T1000 (cell line): Measurements from ENCODE around the gene MGRN1.

Experiments
- DNase-seq: peaks from one replicate; lab custom pipeline; 2025; ENCODE audit warnings: mixed read lengths; lab: John Stamatoyannopoulos, UW

Gene MGRN1

DNA sequence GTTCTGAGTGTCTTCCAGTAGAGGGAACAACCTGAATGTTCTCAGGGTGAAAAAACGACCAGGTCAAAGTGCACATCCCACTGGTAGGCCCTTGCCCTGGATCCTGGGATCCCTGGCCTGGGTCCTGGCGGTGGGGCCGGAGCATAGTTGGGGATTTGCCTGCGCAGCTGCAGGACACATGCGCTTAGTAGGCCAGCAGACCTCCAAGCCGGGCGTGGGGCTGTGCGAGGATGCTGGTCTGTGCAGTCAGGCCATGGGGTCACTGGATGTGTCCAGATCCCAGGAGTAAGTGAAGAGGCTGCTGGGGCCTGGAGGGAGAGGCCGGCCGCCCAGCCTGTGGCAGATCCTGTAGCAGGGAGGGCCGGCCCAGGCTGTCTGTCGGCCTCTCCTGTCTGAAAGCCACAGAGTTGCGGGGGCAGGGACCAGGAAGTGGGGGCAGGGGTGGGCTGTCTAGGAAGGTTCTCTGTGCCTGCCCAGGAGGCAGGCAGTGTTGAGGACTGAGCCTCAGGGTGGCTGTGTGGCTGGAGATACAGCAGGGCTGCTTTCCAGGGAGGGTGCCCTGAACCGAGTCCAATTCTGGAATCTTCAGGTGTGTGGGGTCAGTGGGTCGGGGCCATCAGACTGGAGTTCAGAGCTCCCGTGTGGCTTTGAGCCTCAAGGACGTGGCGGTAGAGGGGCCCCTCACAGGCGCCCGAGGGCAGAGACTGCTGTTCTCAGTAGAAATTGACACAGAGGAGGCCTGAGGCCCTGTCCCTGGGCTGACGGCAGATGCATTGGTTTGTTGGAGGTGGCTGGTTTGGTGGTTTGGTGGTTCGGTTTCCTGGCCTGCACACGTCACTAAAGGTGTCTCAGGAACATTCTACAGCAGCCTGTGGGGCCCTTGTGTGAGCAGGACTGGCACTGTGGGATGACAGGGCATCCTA is 51.5 kb downstream of the MGRN1 start:
- DNase-seq: no peak

DNA sequence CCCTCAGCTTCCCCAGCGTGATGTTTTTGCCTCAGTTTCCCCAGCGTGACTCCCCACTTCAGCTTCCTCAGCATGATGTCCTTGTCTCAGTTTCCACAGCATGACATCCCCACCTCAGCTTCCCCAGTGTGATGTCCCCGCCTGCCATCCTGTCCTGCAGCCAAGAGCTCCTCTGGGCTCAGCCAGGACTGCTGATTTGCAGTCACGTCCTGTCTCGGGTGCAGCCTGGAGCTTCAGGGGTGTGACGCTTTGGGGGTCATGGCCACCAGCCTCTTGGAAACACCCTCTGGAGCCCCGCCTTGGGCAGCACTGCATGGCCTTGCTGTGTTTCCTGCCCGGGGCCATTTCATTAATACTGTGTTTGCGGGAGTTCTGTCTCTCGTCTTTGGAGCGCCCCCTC is 52.2 kb downstream of the MGRN1 start:
- no peak for DNase-seq

DNA sequence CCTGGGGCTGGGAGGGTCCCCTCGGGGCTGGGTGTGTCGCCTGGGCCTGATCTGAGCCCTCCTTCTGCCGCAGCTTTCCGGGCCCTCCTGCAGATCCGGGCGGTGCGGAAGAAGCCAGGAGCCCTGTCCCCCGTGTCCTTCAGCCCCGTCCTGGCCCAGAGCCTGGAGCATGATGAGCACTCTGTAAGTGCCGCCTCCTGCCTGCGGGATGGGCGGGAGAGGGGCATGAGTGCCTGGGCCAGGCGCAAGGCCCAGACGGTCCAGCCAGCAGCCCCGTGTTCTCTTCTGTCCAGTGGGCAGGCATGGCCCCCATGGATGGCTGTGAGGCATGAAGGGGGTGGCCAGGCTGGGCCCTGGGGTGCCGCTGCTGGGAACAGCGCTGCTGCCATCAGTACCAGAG is 52.8 kb downstream of the MGRN1 start:
- DNase-seq: no peak

DNA sequence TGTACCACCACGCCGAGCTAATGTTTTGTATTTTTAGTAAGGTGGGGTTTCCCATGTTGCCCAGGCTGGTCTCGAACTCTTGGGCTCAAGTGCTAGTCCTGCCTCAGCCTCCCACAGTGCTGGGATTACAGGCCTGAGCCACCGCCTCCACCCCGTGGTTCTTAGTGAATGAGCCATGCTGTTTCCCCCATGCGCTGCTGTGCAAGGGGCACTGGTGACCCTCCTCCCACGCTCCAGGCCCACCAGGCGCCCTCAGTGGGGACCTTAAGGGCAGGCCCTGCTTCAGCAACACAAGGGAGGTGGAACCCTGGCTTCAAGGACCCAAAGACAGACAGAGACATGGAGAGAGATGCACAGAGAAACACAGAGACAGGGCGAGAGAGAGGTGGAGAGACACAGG is 53.4 kb downstream of the MGRN1 start:
- no peak for DNase-seq

DNA sequence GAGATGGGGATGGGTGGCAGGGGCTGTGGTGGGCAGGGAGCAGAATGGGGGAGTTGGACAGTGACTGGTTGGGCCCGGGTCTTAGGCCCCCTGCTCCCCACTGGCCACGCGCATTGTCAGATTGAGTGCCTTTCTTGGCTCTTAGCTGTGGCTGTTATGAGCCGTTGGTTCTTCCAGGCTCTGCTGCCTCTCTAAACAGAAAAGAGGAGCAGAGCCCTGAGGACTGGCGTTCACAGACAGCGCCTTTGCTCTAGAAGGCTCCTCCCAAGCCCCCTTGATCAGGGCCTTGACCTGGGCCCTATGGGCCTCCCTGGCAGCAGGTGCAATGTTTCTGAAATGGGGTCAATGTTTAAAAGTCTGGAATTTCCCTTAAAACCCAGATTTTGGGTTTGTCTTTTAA is 54.0 kb downstream of the MGRN1 start:
- DNase-seq: no peak

DNA sequence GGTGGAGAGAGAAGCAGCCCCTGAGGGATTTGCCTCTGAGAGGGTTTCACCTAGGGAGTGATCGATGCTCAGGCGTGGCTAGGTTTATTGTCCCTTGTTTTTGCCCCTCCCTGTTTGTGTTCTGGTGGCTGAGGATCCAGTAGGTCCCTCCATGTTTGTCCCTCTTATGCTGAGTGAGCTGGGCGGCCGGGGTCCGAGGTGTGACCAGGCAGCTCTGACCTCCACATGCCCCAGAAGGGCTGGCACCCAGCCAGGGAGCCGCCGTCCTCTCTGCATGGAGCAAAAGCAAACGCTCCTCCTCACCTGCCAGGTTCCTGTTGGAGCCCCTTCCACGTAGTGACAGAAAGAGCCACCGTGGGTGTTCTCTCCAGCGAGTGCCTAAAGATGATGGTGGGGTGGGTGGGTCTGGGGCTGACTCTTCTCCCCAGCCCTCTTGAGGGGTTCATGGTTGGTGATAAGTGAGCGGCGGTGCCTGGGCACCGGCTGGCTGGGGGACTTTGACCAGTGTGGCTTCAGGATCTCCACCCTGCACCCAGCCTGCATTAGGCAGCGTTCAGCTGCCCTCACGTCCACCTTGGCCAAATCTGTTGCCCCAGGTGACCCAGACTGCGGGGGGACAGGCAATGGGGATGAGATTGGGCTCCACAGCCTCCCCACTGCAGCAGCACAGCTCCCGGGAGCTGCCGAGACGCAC is 54.7 kb downstream of the MGRN1 start:
- DNase-seq: no peak

DNA sequence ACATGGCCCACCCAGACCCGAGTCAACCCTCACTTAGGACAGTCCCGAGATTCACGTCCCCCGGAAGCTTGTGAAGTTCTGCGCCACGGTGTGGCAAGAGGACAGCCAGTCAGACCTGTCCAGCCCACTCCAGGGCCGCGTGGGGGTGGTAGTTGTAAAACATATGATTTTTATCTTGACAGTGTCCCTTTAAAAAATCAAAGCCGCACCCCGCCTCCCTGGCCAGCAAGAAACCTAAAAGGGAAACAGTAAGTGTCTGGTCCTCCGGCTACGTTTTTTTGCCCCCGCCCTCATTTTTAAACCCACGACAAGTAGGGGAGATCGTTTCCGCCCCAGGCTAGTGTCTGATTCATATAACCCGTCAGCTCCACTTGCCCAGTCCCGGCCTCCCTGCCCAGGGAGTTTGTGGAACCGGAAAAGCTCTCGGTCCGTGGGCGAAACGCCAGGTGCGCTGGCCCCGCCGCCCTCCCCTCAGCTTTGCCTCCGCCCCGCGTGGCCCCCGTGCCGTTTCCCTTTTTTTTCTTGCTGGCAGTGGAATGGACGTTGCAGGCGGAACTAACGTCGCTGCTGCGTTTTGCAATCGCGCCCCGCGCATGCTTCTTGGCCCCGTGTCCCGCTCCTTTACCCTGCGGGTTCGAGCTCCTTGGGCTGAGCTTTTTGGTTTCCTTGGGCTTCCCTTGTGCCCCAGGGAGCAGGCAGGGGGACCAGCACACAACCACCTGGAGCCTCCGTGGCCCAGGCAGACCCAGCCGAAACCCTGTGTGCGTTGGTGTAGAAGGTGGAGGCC is 55.4 kb downstream of the MGRN1 start:
- peak; percentile 87 for DNase-seq

DNA sequence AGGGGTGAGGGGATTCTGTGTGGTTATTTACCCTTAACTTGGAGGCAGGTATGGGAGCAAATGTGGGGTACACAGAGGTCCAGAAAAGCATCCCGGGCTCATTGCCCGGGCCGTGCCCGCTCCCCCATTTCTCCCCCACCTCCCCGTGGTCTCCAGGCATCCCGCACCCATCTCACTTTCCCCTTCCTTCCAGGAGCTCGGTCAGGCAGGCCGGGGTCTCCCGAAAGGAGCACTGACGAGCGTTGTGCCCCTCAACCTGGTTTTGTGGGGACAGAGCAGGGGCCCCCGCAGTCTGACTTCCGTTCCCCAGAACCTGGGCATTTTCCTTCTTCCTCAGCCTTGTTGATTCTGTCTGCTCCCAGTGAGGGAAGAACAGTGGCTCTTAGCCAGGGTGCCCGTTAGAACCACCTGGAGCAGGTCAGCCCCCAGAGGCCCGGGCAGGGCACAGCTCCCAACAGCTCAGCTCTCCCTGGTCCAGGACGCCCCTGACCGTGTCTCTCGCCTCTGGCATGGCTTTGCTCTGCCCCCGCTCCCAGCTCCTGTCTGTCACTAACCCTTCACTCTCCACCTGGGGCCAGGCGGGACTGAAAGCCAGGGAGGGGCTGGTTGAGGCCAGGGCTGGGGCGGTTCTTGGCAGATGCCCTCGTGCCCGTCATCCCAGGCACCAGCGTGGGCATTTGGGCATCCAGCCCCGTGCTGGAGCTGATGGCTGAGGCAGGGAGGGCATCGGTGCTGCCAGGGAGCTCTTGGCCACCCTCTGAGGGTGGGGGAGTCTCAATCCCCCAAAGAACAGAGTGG is 56.2 kb downstream of the MGRN1 start:
- no peak for DNase-seq

DNA sequence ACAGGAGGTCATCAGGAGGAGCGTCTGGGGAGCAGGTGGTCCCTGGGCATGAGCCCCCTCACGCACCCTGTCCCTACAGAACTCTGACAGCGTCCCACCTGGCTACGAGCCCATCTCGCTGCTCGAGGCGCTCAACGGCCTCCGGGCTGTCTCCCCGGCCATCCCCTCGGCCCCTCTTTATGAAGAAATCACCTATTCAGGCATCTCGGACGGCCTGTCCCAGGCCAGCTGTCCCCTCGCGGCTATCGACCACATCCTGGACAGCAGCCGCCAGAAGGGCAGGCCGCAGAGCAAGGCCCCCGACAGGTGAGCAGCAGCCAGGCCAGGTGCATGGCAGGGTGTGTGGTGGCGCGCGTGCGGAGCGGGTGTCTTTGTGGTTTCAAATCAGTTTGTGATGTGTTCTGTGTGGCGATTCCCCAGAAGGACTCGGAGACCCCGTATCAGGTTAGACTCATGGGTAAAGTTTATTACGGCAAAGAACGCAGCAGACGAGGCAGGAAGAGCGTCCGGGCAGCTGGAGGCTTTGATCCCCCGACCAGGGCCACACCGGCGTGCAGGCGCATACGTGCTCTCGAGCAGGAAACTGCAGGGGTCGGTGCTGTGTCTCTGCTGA is 57.0 kb downstream of the MGRN1 start:
- DNase-seq: no peak

DNA sequence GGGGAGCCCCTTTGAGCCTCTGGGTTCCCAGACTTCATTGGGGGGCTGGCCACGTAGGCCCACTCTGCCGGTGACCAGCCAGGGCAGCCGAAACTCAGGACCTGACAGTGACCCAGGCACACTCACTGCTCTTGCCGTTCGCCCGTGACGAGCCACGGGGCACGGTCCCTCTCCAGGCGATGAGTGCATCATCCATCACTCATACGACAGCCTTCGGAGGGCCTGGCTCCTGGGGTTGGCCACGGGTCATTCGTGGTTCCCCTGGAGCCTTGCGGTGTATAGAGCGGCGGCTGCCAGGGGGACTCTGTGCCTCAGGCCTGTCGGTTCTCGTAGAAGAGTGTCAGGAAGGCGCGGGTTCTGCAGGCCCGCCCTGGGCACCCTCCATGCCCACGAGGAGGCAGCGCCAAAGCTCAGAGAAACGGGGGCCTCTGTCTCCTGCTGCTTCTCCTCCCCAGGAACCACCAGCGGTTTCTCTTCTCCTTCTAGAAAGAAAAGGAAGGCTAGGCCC is 57.5 kb downstream of the MGRN1 start:
- no peak for DNase-seq

DNA sequence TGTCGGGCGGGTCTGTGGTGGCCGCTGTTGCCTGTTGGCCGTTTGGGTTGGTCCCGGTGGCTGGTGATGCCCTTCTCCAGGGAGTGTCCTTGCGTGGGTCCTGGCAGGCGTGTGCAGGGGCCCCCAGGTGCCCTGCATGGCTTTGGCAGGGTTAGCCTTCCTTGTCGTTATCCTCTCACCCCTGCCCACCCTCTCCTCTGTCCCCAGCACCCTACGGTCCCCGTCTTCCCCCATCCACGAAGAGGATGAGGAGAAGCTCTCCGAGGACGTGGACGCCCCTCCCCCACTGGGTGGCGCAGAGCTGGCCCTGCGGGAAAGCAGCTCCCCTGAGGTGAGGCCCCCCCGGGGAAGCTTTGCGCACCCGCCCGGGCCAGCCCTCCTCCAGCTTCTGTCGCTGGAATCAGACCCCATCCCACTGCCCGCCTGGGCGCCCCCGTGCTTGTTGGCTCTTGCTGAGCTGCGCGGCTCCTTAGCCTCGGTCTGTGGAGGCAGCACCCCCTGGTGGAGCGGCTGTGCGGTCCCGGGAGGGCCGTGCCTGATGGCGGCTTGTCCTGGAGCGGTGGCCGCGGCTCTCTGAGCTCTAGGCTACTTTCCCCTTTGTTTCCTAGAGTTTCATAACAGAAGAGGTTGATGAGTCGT is 58.1 kb downstream of the MGRN1 start:
- no peak for DNase-seq

DNA sequence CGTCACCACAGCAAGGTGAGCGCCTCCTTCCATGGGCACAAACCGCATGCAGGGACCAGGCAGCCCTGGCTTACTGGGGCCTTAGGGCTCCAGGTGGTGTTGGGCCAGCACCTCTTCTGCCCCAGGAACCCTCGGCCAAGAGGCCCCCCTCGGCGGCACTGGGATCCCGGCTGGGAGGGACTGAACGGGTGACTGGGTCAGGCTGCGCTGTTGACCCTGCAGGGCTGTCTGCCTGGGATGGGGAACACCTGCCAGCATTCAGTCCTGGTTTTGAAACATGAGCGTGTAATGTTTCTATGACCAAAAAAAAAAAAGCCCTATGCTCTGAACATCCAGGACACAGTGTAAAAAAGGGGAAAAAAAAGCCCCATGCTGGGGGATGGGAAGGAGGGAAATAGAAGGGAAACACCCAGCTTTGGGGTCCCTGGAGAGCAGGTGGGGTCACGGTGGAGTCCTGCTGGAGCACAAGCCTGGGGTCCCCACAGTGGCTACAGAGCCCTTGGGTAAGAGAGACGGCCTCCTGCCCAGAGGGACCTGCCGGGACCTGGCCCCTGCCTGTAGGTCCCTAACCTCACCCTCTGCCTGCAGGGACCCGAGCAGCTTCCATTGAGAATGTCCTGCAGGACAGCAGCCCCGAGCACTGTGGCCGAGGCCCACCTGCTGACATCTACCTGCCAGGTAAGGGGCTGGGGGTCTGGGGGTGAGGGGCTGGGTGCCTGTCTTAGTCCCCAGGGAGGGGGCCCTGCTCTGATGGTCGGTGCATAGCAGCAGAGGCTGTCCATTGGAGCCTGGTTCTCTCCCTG is 58.8 kb downstream of the MGRN1 start:
- DNase-seq: no peak

DNA sequence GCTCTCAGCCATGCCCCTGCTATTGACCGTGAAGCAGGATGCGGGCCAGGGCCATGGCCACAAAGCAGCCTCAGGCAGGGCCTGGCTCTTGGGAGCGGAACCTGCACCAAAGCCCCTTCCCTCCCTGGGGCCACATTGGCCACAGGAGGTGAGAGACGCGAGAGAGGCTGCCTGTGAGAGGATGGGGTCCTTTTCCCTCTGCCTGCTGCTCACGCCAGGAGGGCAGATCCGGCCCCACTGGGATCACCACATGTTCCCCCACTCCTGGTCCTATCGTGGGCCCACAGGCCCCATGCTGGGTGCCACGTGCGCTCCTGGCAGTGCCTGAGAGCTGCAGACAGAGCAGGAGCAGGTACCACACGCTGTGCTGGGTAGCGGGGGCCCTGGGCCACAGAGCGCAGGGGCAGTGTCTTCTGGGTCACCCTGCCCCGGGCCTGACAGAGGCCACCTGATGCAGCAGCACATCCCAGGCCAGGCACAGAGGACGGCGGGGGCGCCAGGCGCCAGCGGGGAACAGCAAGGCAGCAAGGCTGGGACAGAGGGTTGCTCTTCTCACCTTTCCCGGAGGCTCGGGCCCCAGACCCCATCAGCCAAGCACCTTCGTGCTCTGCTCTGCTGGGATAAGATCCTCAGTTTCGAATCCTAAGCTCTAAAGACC is 59.6 kb downstream of the MGRN1 start:
- DNase-seq: no peak

DNA sequence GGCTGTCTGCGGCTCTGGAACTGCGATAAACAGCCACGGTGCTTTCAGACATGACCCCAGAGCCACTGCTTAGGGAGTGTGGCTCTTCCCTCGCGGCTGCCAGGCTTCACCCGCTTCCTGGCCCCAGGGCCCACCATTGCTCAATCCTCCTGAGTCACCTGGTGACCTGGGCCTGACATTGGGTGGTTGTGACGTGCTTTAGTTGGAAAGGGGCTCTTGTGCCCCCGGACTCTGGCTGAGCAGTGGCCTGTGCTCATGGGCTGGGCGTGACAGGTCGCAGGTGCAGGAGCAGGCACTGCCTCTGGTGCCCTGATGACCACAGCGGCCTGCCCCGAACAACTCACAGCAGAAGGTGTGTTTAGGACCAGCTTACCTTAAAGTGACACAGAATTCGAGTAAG is 60.1 kb downstream of the MGRN1 start:
- no peak for DNase-seq

DNA sequence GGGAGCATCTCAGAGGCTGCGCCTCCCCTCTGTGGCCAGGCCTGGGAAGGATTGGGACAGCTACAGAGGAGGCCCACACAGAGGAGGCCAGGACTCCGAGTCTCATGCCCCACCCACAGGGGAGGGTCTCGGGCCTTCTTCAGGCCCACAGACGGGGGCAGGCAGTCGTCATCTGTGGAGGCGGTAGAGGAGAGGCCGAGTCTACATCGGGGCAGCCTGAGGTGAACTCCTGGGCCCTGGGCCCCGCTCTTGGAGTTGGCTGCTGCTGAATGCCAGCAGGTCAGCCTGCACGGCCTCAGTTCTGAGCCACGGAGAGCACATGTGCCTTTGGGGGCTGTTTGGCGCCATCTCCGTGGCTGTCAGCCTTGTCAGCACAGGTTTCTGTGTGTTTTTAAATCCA is 60.7 kb downstream of the MGRN1 start:
- no peak for DNase-seq

DNA sequence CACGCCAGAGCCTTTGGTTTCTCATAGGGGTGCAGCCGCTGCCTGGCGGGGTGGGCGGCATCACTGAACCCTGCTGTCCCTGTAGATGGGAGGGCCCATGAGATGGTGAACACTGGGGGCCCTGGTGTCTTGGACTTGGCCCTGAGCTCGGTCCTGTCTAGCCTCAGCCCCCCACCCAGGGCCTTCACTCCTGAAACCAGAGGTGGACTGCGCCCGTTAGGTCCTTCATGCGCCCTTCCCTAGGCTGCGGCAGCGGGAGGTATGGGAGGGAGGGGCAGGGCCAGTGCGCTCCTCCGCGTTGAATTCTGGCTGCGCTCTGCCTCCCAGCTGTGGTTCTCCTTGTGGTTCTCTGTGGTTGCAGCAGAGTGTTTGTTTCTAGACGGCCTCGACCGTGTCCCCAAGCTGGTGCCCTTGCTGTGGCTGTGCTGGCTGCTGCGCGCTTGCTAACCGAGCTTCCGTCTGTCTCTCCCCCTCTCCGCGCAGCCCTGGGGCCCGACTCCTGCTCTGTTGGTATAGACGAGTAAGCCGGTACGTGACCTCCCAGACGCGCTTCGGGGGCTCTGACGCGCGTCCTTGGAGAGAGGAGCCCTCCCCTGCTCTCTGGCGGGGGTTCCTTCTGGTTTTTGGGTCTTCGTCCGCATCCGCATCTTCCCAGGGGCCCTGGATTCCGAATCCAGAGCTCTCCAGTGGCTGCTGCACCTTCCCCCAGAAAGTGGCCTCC is 61.3 kb downstream of the MGRN1 start:
- no peak for DNase-seq

DNA sequence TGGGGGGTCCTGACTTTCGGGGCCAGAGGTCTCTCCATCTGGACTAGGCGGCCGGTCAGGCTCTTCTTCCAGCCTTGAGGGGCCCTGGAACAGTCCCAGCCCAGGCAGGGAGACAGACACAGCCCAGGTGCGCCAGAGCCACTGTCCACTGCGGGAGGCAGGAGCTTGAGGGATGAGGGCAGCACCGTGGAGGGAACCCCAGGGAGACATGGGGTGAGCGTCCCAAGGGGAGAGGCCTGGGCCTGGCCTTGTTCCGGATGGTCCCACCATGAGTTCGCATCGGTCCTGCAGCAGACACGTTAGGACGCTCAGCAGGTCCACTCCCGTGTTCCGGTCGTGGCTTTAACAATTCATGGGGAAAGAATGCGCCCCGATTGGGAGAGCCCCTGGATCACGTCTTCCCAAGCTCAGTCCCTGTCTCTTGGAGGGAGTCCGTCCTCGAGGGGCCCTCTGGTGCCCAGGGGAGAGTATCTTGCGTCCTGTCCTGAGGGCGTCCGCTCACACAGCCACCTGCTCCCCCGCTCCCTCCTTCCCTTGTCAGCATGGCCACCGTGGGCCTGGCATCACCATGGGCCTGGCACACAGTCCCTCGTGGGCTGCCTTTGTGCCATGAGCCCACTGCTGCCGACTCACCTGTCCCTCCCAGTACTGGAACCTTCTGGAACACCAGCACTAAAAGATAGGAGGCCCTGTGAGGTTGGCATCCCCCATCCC is 62.0 kb downstream of the MGRN1 start:
- DNase-seq: no peak

DNA sequence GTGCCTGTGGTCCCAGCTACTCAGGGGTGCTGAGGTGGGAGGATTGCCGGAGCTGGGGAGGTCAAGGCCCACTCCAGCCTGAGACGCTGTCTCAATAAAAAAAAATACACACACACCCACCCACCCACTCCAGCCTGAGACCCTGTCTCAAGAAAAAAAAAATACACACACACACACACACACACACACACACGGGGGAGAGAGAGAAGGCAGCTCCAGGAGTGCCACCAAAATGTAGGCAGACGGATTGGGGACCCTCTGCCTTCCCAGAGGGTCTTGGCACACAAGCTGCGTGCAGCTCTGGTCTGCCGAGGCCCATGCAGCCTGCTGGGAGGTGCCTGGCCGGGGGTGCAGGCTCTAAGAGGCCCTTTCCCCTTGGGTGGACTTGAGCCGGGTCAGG is 62.8 kb downstream of the MGRN1 start:
- DNase-seq: no peak
